SHP77 treated with DMSO at 0.1 percent for 48 hours (cell line): ENCODE data around the gene TOM1L1.
A peak's percentile ranks its signal among the peaks of the same experiment; 100 is the strongest.

Experiments
- DNase-seq: peaks from one replicate; lab custom pipeline; 2025; lab: John Stamatoyannopoulos, UW

TOM1L1 gene

GRCh38 chr17:54948380-54948779 lies 47.7 kb downstream of the TOM1L1 start:
- no peak for DNase-seq

DNA sequence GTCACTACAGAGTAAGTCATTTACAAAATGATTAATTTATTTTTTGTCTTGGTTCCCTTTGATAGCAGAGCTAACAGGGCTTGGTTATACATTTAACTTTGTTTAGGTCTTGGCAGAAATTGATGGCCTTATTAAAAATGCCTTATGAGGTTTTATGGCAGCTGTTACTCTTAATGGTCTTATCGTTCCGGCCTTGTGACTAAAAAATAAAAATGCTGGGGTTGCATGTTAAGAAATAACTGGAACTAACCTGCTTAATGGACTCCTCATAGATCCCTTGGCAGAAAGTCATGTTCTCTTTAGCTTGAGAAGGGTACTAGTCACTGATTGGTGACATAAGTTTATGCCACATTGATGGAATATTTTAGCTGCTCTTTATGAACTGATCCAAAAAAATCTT lies 49.5 kb downstream of the TOM1L1 start:
- no peak for DNase-seq

DNA sequence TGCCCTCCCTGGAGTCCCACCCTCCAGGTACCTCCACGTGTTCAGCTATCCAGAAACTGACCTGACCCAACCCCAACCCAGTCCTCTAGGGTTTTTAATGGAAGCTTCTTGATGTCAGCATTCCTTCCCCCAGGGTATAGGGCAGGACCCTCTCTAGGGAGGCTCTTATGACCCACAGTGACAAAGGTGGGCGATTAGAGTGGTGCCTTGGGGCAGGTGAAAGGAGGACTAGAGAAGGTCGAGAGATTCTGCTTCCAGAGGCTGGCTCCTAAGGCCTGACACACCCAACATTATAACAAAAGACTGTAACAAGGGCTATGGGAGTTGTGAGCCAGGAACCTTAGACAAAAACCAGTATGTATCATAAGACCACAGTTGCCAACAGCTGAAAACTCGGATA lies 50.6 kb downstream of the TOM1L1 start:
- no peak for DNase-seq

DNA sequence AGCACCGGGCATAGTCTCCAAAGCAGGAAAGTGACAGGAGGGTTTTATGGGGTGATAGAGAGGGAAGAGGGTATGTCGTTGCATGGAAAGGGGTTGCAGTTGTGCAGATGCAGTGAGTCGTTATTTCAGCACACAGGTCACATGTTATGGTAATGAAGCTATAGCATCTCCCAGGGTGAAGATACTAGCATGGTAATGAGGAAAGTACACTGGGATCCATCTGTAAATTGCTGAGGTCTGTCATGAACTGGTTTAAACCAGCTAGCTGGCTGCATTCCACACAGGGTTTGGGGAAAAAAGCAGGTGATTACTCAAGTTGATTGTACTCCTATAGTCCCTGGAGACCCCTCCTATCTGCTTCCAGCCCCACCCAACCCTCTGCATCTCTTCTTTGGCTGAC lies 56.1 kb downstream of the TOM1L1 start:
- no peak for DNase-seq

DNA sequence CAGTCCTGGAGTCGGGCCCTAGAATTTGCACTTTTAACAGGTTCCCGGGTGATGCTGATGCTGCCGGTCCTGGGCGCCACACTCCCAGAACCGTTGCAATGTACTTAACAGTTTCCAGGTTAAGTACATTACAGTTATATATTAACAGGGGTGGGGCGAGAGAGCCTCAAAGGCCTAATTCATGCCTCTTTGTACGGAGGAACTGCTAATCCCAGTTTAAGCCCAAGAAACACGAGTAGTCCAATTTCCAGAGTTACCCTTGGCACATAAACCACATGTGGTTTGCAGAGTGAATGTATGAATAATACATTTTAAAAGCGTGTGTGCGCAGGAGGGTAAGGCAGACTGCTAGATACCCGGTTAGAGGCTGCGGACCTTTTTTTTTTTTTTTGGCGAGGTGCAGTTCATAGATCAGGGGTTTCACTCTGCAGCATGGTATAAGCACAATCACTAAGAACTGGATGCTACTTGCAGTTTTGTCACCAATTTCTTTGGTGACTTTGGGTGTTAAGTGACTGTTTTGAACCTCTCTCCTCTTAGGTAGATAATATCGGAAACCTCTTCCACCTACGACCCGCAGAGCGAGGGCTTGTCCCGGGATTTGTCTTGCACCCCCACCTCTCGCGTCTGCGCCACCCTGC lies 67.1 kb downstream of the TOM1L1 start:
- no peak for DNase-seq

GRCh38 chr17:54968262-54968987 lies 67.8 kb downstream of the TOM1L1 start, which contains the start of the genes COX11 and STXBP4:
Gene COX11 (minus strand): TSS chr17:54968654. CDS start chr17:54968646, 8 bp downstream.
Gene STXBP4 (plus strand): TSS chr17:54968765. CDS start chr17:54986220, 17,455 bp downstream.
- peak; percentile 91 for DNase-seq

DNA sequence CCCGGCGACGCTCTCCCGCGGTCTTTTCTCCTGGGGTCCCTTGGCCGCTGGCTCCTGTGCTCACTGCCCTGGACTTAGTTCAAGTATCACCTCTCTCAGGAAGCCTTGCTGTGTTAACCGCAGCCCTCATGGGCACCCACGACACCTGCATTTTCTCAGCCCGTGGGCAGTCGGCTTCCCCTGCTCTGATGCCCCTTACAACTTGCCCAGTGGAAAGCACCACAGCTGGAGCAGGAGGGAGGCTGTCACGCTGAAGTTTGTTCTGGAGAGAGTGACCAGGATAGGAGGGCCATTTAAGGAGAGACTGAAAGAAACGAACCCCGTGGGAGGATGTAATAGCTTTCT lies 68.3 kb downstream of the TOM1L1 start:
- no peak for DNase-seq

- DNase-seq = no peak
Observed at GRCh38 chr17:54969658-54970572, 69.3 kb downstream of the TOM1L1 start.

GRCh38 chr17:54971147-54971546 lies 70.5 kb downstream of the TOM1L1 start:
- DNase-seq = no peak

DNA sequence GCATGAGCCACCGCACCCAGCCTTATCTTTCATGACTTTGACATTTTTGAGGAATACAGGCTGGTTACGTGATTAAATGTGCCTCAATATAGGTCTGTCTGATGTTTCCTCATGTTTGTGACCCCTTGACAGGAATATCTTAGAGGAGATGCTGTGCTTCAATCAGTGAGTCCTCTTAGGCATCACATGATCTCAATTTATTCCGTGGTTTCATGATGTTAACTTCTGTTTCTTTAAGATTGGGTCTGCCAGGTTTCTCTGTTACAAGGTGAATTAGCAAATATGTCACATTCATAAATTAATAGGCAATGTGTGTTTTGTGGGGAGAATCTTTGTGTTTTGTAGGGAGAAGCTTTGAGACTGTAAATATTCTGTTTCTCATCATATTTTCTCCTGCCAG lies 71.2 kb downstream of the TOM1L1 start:
- no peak for DNase-seq

- no peak for DNase-seq
Observed at GRCh38 chr17:54972406-54973138, 71.9 kb downstream of the TOM1L1 start.

DNA sequence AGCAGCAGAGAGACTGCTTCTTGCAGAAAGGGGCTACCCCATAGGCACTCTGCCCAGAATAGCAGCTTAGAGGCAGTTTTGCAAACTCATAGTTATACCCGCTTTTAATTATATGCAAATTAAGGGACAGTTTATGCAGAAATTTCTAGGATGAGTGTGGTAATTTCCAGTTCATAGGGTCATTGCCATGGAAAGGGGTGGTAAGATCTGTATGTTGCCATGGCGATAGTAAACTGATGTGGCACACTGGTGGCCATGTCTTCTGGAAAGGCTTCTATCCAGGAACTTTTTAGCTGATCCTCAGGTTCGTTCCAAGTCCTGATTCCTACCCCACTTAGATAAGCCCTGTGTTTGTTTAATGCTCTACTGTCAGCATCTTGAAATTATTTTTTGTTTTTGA lies 74.1 kb downstream of the TOM1L1 start:
- no peak for DNase-seq

DNA sequence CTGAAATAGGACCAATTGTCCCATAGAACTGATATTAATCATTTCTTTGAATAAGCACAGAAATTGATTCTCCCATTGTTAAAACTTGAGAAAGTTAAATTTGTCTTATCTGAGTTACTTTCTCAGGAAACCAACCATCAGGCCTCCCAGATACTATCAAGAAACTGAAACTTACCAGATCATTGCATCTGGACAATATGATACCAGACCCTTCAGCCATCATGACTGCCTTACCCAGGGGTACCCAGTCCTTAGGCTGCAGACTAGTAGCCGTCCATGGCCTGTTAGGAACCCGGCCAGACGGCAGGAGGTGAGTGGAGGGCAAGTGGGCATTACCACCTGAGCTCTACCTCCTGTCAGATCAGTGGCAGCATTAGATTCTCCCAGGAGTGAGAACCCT lies 75.7 kb downstream of the TOM1L1 start:
- DNase-seq = no peak

DNA sequence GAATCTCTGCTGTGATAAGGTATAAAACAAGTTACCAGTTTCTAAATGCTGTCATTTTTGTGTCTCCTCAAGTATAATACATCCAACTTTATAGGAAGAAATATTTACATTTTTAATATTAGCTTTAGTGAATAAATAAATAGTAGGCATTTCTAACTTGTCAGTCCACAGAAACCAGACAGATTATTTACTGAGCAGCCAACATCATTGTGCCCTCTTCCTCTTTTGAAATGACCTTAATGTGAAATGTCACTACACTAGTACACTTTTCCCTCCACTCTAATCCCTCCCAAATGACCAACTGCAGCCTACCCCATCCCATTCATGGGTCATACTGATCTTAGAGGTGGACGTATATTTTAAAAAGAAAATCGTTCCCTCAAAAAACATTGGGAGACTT lies 77.1 kb downstream of the TOM1L1 start:
- no peak for DNase-seq

DNA sequence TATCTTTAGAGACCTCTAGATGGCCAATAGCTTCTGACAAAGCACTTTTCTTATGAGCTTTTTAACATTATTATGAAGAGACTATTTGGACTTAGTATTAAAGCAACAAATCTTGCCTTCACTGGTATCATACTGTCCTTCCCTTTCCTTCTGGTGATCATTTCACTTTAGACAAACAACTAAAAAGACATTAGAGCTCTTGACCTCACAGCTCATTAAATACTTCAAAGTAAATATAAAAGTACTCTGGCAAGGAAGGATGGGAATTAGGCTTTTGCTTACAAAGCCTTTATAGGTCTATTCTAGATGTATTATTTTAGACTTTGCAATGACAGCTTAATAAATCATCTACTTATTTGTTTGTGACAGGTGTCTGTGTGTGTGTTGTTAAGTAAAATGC lies 79.0 kb downstream of the TOM1L1 start:
- no peak for DNase-seq

GRCh38 chr17:54980375-54980774 lies 79.7 kb downstream of the TOM1L1 start:
- DNase-seq = no peak

- DNase-seq = no peak
Observed at GRCh38 chr17:54982399-54982798, 81.7 kb downstream of the TOM1L1 start.

DNA sequence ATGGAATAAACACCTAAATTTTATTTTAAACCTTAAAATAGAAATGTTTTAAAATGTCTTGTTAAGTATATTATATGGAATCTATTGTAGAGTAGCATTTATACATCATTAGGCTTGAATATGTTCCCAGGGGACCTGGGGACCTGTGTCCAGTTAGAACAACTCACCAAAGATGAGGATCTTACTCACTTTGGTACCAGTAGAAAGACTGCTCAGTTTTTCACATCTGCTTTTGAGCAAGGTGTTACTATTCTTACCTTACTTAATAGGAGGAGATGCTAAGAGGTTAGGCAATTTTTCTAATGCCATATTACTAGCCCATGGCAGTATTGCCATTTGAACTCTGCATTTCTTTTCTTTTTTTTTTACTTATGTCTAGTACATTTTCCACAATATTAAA lies 82.6 kb downstream of the TOM1L1 start:
- DNase-seq = no peak

- no peak for DNase-seq
Observed at GRCh38 chr17:54985476-54985875, 84.8 kb downstream of the TOM1L1 start.

DNA sequence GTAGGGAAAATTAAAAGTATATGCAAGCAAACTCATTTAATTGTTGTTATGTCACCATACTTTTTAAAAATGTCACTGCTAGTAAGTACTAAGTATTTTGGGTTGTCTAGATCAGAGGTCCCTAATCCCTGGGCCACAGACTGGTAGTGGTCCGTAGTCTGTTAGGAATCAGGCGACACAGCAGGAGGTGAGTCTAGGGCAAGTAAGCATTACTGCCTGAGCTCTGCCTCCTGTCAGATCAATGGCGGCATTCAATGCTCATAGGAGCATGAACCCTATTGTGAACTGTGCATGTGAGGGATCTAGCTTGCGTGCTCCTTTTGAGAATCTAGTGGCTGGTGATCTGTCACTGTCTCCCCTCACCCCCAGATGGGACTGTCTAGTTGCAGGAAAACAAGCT lies 89.5 kb downstream of the TOM1L1 start:
- DNase-seq = no peak

DNA sequence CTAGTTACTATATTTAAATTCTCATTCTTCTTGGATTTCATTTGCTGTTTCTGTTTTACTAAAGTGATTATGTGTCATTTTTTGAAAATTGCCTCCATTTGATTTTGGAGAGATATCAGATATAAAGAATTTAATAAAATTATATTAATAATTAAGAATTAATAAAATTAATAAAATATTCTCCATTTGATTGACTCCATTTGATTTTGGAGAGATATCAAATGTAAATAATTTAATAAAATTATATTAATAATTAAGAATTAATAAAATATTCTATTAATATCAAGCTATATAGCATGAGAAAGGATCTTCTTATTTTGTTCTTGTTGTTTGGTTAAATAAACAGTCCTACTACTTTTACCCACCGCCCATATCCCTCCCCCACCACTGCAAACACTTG lies 90.9 kb downstream of the TOM1L1 start:
- DNase-seq = no peak
